ENCODE measurements around the gene SH2B2. TPM values are rescaled to one million over a fixed set of nuclear protein-coding genes. Genes with fewer than 3 reads are reported as not detected.

The SH2B2 gene
- total RNA-seq, 1 donor from 2014 or later: 13.6 TPM

DNA sequence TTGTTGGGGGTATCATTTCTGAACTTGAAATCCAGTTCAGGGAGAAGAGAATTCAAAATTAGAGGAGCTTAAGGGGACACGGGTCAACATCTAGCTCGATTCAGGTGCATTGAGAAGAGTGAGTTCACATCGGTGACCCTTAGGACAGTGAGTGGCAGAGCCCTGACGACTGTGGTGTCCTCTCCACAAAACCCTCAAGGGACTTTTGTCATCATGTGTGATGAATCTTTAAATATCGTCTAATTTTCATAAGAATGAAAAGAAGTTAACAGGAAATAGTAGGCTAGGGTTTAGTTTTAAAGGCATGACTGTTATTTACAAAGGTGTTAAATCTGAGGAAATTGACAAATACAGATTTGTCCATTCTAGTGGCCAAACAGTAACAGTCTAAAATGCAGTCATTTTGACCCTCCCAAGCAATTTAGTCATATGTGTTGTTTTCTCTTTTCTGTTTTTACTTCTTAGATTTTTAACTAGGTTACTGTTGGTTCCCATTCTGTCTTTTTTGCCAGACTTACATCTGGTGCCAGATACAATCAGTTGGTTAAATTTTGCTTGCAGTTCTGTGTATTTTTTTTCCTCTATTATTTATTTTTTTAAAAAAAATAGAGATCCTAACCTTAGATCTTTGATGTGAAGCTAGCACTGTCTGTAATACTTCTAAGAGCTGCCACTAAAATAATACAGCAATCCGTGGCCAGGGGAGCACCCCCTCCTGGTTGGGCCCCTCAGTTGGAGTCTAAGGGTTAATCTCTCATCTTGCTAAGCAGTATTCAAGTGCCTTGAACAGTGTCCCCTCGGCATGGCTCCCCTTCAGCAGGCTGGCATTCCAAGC lies 34.9 kb upstream of the SH2B2 start:
- H3K4me3 ChIP-seq (ENCODE audit: low read depth, low read length): no peak overlapping the region

DNA sequence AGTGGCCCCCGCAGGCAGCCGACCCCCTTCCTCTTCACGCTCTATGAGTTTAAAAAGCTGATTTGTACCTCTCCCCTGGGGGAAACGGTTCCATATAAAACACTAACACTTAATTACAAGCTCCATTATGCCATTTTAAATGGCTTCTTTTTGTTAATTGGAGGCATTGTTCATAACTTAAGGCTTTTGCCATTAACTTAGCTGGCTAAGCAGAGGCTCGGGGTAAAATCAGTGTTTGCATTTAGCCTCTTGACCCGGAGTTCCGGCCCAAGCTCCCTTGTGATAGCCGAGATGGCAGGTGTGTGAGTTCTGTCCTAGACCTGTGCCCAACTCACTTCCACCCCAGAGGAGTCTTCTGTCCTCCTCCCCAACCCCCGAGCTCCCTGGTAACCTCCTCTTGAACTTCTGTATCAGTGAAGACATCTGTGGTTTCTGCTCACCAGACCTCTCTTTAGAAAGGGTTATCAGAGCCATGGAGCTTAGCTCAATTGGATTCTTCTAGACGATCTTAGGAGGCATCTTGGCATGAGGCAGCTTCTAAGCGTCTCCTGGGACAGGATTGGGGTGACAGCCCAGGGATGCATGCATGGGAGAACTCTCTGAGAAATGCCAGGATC lies 34.2 kb upstream of the SH2B2 start:
- TF ChIP-seq, protein P1, sequence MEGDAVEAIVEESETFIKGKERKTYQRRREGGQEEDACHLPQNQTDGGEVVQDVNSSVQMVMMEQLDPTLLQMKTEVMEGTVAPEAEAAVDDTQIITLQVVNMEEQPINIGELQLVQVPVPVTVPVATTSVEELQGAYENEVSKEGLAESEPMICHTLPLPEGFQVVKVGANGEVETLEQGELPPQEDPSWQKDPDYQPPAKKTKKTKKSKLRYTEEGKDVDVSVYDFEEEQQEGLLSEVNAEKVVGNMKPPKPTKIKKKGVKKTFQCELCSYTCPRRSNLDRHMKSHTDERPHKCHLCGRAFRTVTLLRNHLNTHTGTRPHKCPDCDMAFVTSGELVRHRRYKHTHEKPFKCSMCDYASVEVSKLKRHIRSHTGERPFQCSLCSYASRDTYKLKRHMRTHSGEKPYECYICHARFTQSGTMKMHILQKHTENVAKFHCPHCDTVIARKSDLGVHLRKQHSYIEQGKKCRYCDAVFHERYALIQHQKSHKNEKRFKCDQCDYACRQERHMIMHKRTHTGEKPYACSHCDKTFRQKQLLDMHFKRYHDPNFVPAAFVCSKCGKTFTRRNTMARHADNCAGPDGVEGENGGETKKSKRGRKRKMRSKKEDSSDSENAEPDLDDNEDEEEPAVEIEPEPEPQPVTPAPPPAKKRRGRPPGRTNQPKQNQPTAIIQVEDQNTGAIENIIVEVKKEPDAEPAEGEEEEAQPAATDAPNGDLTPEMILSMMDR (conservative IDR thresholded peaks at IDR 0.05; ENCODE audit: low read depth, low read length): no peak
- DNase-seq (ENCODE audit: low read depth): no peak

More for the DNA sequence above, 34.9 kb upstream of the SH2B2 start:
- TF ChIP-seq, protein P1 (conservative IDR thresholded peaks at IDR 0.05; ENCODE audit: low read depth, low read length): no peak
- DNase-seq (ENCODE audit: low read depth): no peak

DNA sequence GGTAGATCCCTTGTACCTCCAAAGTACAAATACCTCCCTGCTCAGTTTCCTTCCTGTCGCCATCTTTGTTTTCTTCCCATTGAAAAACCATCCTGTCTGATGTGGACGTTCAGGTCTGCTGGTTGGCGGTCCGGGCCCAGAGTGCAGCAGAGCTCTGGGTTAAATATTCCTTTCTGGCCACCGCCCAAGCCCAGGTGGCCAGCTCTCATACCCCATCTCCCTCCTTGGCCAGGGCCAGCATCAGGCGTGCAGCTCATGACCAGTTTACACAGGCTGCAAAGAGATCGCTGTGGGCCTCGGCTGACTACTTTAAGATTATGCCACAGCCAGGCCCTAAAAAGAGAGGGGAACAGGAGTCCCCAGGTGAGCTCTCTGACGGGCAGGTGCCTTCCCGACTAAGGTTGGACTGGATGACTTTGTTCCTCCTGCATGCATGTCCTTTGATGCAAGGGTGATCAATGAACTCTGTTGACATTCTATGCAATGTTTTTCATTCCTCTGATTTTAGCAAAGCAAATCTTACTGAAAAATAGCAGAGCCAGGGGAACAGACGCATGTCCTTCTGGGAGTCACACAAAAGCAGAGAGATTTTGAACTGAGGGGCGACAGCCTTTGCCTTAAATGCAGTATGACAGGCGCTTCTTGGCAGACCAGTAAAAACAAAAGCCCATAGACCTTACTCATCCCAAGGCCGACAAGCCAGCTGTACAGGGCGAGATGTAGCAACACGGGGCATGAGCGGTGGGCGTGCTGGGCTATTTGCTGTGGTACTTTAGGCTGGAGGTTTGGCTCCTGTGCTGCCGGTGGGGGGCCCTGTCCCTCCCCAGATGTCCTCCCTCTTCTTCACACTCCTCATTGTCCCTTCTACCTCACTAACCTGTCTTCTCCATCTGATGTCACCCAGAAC lies 33.3 kb upstream of the SH2B2 start:
- no peak overlapping the region for H3K4me3 ChIP-seq (ENCODE audit: low read depth, low read length)
- TF ChIP-seq, protein P1 (conservative IDR thresholded peaks at IDR 0.05; ENCODE audit: low read depth, low read length): no peak
- no peak for DNase-seq (ENCODE audit: low read depth)

More for the DNA sequence above, 34.2 kb upstream of the SH2B2 start:
- H3K4me3 ChIP-seq (ENCODE audit: low read depth, low read length): no peak overlapping the region

DNA sequence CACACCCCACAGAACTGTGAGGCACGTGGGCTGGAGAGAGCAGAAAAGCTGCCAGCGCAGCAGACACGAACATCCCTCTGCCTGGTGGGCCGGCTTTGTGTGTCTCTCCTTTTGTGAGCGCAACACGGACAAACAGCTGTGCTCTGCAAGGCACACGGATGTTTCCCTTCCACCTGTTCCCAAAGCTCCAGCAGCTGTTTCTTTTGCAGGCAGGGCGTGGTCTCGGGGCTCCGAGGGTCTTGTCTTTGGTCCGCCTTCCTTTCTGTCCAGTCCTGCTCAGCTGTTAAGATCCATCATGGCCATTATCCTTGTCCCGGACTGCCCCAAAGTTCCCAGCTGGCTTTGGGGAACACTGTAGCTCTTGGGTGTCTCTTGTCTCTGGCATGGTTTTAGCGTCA lies 32.7 kb upstream of the SH2B2 start:
- TF ChIP-seq, protein P1 (conservative IDR thresholded peaks at IDR 0.05; ENCODE audit: low read depth, low read length): no peak
- DNase-seq (ENCODE audit: low read depth): no peak
- no peak overlapping the region for H3K4me3 ChIP-seq (ENCODE audit: low read depth, low read length)

DNA sequence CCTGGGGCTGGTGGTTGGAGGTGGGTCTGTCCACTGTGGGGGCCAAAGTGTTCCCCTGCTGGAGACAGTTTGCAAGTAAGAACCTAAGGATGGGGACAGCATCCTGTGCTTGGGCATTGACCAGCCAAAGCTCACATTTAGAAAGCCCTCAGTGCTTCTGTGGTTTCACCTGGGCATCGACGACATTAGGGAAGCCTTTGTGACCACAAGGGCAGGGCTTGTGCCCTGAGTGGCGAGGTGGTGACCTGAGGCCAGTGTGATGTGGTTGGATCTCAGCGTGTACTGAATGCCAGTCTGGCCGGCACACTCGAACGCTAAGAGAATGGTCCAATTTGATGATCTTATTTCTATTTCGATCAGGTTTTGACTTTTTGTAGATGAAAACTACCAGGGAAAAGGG lies 32.1 kb upstream of the SH2B2 start:
- TF ChIP-seq, protein P1 (conservative IDR thresholded peaks at IDR 0.05; ENCODE audit: low read depth, low read length): no peak
- no peak for DNase-seq (ENCODE audit: low read depth)
- H3K4me3 ChIP-seq (ENCODE audit: low read depth, low read length): no peak overlapping the region

DNA sequence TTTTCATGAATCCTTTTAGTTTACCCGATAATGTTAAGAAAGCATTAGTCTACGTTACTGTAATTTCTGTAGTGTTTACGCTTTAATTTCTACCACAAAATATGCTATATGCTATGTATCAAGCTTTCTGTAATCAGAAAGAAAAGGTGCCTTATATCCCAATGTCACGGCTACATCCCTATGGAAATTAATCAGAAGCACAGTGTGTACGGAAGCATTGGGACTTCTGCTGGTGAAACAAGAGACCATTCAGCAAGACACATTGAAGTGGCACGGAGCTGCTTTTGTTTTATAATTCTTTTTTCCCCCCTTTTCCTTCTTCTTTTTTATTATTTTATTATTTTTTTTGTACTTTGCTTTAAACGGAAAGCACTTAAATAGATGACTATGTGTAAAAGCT lies 31.2 kb upstream of the SH2B2 start:
- DNase-seq (ENCODE audit: low read depth): no peak
- H3K4me3 ChIP-seq (ENCODE audit: low read depth, low read length): no peak overlapping the region
- TF ChIP-seq, protein P1 (conservative IDR thresholded peaks at IDR 0.05; ENCODE audit: low read depth, low read length): no peak

Data from epithelial cell of proximal tubule (primary cell).